HL-60/S4 (cell line): ENCODE data around the gene BRME1.

Experiments
- in situ Hi-C: fragments of 300-500 bp; cut with MboI; formaldehyde crosslinking; loops from 2 replicates; pipeline ENCODE4 v1.14.3; 2022; ENCODE audit warnings: low sequenced_read_pairs

BRME1 gene

GRCh38 chr19:13890136-13890535 is 15.8 kb downstream of the BRME1 start:
- in situ Hi-C loops = loop anchor here (25.0 kb wide), 1 partner anchor 447 kb away; no protein-coding TSS in a partner anchor

- in situ Hi-C loops = loop anchor here (25.0 kb wide), 1 partner anchor 449 kb away; no protein-coding TSS in a partner anchor
Observed at GRCh38 chr19:13888281-13888680, 17.6 kb downstream of the BRME1 start.

- in situ Hi-C loops = loop anchor here (25.0 kb wide), 1 partner anchor 450 kb away; no protein-coding TSS in a partner anchor
Observed at GRCh38 chr19:13887517-13887916, 18.4 kb downstream of the BRME1 start.

GRCh38 chr19:13887018-13887436 is 18.9 kb downstream of the BRME1 start:
- in situ Hi-C loops = loop anchor here (25.0 kb wide), 1 partner anchor 450 kb away; no protein-coding TSS in a partner anchor

- in situ Hi-C loops = loop anchor here (25.0 kb wide), 1 partner anchor 451 kb away; no protein-coding TSS in a partner anchor
Observed at GRCh38 chr19:13885826-13886365, 20.0 kb downstream of the BRME1 start.

- in situ Hi-C loops = loop anchor here (5.0 to 25.0 kb wide), 2 partner anchors 187 to 452 kb away; partner anchors contain the start of gene MISP3
Observed at GRCh38 chr19:13884726-13885591, 21.0 kb downstream of the BRME1 start.

- in situ Hi-C loops = loop anchor here (5.0 to 25.0 kb wide), 2 partner anchors 189 to 454 kb away; partner anchors contain the start of gene MISP3
Observed at GRCh38 chr19:13883516-13884064, 22.3 kb downstream of the BRME1 start.

GRCh38 chr19:13882836-13883235 is 23.1 kb downstream of the BRME1 start:
- in situ Hi-C loops = loop anchor here (5.0 to 25.0 kb wide), 2 partner anchors 189 to 454 kb away; partner anchors contain the start of gene MISP3

GRCh38 chr19:13882419-13882795 is 23.5 kb downstream of the BRME1 start:
- in situ Hi-C loops = loop anchor here (5.0 to 25.0 kb wide), 2 partner anchors 190 to 455 kb away; partner anchors contain the start of gene MISP3

- in situ Hi-C loops = loop anchor here (5.0 to 25.0 kb wide), 2 partner anchors 190 to 455 kb away; partner anchors contain the start of gene MISP3
Observed at GRCh38 chr19:13881692-13882418, 24.1 kb downstream of the BRME1 start.

- in situ Hi-C loops = loop anchor here (5.0 to 25.0 kb wide), 2 partner anchors 191 to 456 kb away; partner anchors contain the start of gene MISP3
Observed at GRCh38 chr19:13881251-13881691, 24.6 kb downstream of the BRME1 start.

GRCh38 chr19:13880059-13881043 is 25.6 kb downstream of the BRME1 start:
- in situ Hi-C loops = loop anchor here (5.0 to 25.0 kb wide), 2 partner anchors 192 to 457 kb away; partner anchors contain the start of gene MISP3

GRCh38 chr19:13877303-13877702 is 28.6 kb downstream of the BRME1 start:
- in situ Hi-C loops = loop anchor here (10.0 to 25.0 kb wide), 2 partner anchors 460 to 607 kb away; no protein-coding TSS in a partner anchor

- in situ Hi-C loops = loop anchor here (10.0 to 25.0 kb wide), 2 partner anchors 460 to 608 kb away; no protein-coding TSS in a partner anchor
Observed at GRCh38 chr19:13876834-13877233, 29.1 kb downstream of the BRME1 start, which contains the start of gene NANOS3. Gene NANOS3, plus strand, starts transcription at chr19:13877134. Its CDS starts 115 bp downstream, at chr19:13877249.

GRCh38 chr19:13875824-13876223 is 30.1 kb downstream of the BRME1 start:
- in situ Hi-C loops = loop anchor here (10.0 to 25.0 kb wide), 2 partner anchors 461 to 609 kb away; no protein-coding TSS in a partner anchor

GRCh38 chr19:13873834-13874515 is 31.9 kb downstream of the BRME1 start:
- in situ Hi-C loops = loop anchor here (10.0 to 25.0 kb wide), 2 partner anchors 587 to 611 kb away; no protein-coding TSS in a partner anchor

- in situ Hi-C loops = loop anchor here (10.0 to 25.0 kb wide), 2 partner anchors 586 to 612 kb away; no protein-coding TSS in a partner anchor
Observed at GRCh38 chr19:13872695-13873389, 33.1 kb downstream of the BRME1 start.
